ENCODE measurements around the gene SLC12A8.
A peak's percentile ranks its signal among the peaks of the same experiment; 100 is the strongest.
"Not testable (repeated sequence)": the region's sequence is repeated elsewhere in the genome, so short reads cannot be mapped to it uniquely, and the experiment has no call there.

SLC12A8 gene

DNA sequence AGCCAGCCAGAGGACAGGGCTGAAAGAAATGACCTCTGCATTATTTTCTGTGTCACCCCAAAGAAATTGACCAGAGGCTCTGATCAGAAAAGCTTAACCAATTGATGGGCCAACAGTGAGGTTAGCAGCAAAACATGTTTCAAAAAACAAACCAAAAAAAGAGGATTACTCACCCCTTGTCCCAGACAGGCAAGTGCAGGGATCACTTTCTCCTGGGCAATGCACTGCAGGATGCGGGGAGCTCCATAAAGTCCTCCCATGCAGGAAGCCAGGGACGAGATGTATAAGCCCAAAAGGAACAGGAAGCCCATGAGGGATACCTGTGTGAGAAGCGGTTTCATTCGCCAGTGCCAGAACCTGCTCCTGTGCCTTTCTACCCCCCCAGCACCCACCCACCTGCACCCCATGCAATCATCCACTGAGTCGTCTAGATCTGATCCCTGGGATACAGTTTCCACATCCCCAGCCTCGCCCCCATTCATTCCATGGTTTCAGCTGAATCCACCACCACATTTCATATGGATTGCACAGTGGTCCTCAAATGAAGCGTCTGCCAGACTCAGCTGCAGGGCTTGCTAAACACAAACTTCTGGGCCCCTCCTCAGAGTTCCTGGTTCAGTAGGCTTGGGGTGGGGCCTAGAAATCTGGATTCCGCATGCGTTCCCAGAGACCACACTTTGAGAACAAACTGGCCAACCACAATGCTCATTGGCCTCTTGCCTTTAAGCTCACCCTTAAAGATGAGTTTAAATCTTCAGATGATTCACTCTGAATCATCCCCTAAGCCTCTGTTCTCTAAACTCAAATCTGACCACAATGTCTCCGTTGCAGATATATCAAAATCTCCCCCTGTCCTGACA, 102.3 kb downstream of the SLC12A8 start:
- peak; percentile 91 for DNase-seq (ENCODE audit: low read depth)

- no peak for DNase-seq (ENCODE audit: low read depth)
These were observed 103.0 kb downstream of the SLC12A8 start for GRCh38 chr3:125109536-125109925.

DNA sequence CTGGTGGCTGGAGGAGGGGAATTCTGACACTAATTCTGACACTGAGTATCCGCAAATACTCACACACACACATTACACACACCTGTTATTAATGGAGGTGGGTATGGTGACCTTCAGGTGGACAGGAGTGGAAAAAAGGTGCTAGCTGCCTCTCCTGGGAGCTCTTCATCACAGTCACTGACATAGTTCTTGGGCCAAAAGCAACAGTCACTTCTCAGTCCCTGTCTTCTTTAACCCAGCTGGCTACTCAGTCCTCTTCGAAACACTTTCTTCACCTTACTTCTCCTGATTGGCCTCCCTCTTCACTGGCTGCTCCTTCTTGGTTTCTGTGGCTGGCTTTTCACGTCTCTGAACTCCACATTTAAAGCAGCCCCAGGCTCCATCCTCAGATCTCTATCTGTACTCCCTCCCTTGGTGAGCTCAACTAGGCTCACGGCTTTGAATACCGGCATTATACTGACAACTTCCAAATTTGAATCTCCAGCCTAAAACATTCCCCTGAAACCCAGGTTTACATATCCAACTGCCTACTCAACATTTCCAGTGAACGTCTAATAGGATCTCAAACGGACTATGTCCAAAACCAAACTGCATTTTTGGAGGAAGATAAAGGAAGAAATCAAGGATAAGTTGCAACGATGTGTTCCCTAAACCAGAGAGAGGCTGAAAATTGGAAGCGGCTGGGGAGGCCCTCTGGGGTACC, 103.6 kb downstream of the SLC12A8 start:
- DNase-seq (ENCODE audit: low read depth): no peak

DNA sequence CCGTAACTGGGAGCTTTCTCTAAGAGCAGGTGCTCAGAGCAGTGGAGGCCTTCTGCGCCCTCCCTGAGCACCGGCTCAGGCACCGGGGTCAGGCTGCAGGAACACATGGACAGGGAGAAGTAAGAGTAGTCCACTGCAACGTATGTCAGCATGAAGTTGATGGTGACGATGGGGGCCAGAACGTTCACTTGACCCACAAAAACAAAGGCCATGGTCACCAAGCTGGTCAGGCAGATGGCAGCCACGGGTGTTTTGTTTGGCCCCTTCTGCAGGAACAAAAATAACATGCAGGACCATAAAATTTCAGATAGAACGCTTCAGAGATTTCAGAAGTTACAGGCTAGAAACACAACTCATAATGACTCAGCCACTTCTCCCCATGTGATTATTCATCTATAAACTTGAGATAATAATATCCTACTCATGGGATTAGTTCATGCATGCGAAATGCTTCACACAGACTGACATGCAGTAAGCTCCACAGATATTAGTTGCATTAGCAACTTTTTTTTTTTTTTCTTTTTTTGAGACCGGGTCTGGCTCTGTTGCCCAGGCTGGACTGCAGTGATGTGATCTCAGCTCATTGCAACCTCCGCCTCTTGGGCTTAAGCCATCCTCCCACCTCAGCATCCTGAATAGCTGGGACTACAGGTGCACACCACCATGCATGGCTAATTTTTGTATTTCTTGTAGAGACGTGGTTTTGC, 104.5 kb downstream of the SLC12A8 start:
- no peak for DNase-seq (ENCODE audit: low read depth)

DNA sequence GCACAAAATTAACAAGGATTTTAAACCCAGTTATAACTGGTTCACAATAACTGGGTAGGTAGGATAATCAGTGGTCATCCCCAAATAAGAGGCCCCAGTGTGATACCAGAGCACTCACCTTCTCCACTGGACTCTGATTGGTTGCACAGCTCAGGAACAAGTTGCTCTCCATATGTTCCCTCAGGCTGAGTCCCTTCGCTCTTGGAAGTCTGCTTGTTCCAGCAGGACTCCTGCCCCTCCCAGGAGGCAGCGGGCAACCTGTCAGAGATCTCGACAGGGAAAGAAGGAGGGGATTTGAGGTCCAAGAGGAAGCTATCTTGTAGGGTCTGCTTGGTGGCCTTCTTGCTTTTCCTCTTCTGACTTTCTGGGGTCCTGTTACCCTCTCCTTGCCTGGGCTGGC, 105.2 kb downstream of the SLC12A8 start:
- no peak for DNase-seq (ENCODE audit: low read depth)

GRCh38 chr3:125105116-125105515, 107.4 kb downstream of the SLC12A8 start:
- DNase-seq (ENCODE audit: low read depth): no peak

DNA sequence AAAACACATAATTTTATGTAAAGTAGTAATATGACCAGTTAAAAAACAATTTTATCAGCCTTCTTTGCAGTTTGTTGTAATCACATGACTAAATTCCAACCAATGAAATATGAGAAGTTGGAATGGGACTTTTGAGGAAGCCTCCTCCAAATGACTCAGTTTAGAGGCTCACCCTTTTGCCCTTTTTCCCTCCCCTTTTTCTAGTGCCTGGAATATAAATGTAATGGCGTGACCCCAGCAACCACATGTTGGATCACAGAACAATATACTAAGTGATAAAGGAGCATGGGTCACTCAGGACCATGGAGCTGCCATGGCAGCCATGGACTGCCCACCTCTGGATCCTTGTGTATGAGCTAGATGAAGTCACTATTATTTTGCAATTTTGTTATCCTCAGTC, 107.9 kb downstream of the SLC12A8 start:
- no peak for DNase-seq (ENCODE audit: low read depth)

DNA sequence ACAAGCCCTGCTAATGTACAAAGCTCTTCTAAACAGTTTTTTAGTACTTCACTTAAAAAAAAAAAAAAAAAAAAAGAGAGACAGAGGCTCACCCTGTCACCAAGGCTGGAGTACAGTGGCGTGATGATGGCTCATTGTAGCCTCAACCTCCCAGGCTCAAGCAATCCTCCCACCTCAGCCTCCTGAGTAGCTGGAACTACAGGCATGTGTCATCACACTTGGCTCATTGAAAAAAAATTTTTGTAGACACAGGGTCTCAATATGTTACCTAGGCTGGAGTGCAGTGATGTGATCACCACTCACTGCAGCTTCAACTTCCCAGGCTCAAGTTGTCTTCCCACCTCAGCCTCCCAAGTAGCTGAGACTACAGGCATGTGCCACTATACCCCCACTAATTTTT, 109.1 kb downstream of the SLC12A8 start:
- no peak for DNase-seq (ENCODE audit: low read depth)

DNA sequence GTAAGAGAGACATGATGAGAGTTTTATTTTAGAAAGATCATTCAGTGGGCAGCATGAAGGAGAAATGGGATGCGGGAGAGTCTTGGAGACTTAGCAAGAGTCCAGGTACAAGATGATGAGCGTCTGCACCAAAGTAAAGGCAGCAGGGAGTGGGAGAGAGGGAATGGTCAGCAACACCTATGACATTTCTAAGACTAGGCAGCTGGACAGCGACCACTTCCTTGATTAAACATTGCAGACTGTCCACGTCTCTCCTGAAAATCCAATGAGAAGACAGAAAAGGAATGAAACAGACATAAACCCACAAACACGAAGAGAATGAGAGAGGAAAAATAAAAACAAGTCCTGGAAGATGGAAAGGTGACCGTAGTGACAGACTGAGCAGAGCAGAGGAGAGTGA, 110.1 kb downstream of the SLC12A8 start:
- no peak for DNase-seq (ENCODE audit: low read depth)

DNA sequence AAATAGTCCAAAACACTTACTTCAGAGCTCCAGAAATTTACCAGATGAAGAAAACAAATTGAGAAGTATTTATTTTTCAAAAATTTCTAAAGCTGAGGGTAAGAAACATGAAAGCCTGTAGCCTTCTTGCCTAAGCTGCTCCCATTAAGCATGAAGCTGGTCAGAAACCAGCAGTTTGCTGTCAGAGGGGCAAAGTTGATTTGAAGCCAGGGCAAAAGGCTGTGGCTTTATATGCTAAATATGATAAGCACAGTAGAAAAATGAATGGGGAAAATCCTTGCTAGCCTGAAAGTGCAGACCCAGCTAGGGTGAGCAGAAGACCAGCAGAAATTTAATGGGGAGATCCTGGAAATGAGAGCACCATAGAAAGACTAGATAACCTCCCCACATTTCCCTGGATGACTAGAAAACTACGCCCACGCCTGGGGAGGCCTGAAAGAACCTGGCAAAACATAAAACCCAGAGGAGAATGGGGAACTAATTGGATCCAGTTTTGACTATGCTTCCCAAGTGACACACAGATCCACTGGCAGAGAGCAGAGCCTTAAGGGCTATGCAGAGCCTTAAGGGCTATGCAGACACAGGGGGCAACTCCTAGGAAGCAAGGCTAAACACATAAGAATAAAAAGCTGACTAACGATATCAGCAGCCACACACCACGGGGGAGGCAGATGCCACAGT, 113.8 kb downstream of the SLC12A8 start:
- DNase-seq (ENCODE audit: low read depth): no peak

DNA sequence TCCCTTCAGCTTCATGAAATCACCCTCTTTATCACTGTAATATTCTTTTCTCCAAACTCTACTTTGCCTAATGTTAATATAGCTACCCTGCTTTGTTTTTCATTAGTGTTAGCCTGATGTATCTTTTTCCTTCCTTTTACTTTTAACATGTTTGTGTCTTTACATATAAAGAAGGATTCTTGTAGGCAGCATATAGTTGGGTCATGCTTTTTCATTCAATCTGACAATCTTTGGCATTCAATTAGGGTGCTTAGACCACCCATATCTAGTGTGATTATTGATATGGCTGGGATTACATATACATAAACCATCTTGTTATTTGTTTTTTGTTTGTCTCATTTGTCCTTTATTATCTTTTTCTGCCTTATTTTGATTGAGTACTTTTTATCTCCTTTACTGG, 121.9 kb downstream of the SLC12A8 start:
- DNase-seq (ENCODE audit: low read depth): no peak

DNA sequence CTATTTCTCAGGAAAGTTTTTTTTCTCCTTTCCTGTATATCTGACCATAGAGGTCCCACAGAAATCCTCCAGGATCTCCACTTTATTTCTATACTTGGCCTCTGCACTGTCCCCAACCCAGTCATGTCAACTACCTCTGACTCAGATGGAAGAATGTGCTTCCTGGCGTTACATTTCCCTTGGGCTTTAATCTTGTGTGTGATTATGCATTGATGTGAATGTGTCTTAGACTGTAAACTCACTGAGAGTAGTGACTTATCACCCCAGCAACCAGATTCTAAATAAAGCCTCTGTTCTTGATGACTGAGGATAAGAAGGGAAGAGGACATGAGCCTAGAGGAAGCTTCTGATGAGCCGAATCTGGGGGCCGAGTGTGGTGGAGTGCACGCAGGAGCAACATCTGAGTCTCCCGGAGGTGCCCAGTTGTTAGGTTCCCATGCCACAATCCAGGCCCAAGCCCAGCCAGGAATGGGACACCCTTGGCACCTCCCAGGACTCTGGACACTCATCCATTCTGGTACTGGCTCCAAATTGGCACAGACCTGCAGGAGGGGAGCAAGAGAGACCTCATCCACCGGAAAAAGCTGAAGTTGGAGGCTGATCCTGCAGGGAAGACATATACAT, 124.7 kb downstream of the SLC12A8 start:
- no peak for DNase-seq (ENCODE audit: low read depth)

DNA sequence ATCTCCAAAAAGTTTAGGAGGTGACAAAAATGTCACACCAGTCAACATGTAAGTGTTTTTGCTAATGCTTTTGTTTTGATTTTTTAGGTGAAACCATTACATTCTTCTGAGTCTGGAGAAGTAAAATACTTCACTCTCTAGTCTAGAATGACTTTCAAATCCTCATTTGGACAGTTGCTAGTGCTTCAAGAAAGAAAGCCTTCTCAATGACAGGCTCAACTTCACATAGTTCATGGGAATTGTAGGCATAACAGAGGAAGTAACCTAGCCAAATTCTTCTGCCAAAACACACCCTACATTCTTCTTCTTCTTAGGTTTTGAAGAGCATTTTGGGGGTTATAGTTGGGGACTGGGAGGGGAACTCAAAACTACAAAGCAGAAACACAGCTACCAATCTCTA, 127.4 kb downstream of the SLC12A8 start:
- DNase-seq (ENCODE audit: low read depth): no peak

GRCh38 chr3:125083776-125084175, 128.8 kb downstream of the SLC12A8 start:
- DNase-seq (ENCODE audit: low read depth): no peak

- not testable (repeated sequence) for DNase-seq (ENCODE audit: low read depth)
These were observed 130.2 kb downstream of the SLC12A8 start for GRCh38 chr3:125082339-125082738.

- DNase-seq (ENCODE audit: low read depth): no peak
These were observed 132.5 kb downstream of the SLC12A8 start for GRCh38 chr3:125080077-125080476.

DNA sequence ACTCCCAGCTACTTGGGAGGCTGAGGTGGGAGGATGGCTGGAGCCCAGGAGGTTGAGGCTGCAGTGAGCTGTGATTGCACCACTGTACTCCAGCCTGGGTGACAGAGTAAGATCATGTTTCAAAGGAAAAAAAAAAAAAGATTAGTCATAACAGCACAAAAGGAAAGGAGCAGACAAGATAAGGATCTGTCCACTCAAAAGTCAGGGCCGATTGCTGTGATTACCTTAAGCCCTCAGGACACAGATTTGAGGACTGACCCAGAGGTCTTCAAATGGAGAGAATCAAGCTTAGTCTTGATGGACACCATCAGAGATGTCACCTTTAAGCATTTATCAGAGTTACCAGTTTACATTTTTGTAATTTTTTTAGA, 132.9 kb downstream of the SLC12A8 start:
- no peak for DNase-seq (ENCODE audit: low read depth)

- no peak for DNase-seq (ENCODE audit: low read depth)
These were observed 133.4 kb downstream of the SLC12A8 start for GRCh38 chr3:125078951-125079674.

DNA sequence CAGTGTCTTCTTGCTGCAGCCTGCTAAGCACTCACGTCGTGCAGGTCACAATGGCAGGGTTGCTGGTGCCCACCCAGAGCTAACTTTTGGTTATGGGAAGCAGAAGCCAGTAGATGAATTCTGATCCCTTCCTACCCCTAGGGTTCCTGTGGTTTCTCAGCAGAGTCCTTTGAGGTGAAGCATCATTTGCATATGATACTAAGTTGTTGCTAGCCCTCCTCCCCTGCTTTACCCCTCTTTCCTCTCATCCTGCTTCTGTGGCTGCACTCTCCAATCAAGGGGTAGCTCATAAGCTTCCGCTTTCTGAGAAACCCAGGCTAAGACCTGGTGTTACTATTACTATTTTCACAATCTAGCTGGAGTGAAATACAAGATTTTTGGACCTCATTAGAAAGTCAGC, 134.7 kb downstream of the SLC12A8 start:
- no peak for DNase-seq (ENCODE audit: low read depth)

DNA sequence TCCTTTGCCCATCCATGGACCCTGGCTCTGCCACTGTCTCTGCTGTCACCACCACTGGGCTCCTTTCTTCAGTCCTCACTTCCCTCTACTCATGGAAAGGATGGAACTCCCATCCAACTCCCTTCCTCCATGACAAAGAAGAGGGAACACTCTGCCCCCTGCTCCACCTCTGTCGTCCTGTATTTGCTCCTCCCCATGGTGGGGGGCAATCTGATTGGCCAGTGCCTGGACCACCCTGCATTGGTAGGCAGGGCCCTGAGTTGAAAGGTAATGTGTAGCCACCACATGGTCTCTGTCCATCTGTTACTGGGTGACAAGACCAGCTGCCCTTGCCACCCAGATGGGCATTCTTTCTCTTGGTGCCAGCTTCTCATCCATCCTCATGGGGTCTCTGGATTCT, 136.1 kb downstream of the SLC12A8 start:
- DNase-seq (ENCODE audit: low read depth): no peak

DNA sequence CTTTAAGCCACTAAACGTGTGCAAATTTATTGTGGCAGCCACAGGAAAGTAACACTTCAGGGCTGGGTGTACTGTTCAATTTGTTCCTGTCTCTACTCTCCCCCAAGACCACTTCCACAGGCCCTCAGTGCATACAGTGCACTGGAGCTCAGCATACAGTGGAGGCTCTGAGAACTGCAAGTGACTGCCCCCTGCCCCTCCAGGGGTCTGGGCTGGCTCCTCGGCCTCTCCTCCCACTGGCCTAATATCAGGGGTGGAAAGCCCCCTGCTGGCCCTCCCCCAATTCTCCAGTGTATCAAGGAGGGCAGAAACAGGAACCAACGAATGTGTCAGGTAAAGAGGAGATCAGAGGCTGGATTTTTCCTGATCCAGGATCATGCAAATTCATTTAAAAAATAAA, 136.8 kb downstream of the SLC12A8 start:
- DNase-seq (ENCODE audit: low read depth): no peak

Data from HS-27A (cell line).